HepG2 (cell line): ENCODE results near the gene ATG13. TPM values are rescaled to one million over a fixed set of nuclear protein-coding genes. Genes with fewer than 3 reads are reported as not detected.

ENCODE experiments used
- ATAC-seq: fragments of 200-7000 bp; cut with Tn5 transposase; 3 replicates; pipeline ENCODE4 v1.9.1; 2020; ENCODE audit warnings: mild to moderate bottlenecking, moderate library complexity
- BruUV-seq: library from RNA; stranded (reverse); fragments of 400-500 nt; replicated peaks from 2 replicates; lab custom pipeline; 2021; lab: Mats Ljungman, UMichigan
- CTCF ChIA-PET: fragments of 300-600 bp; formaldehyde crosslinking; extraction: SDS; loops from one replicate; lab custom pipeline; 2021; ENCODE audit warnings: low total read pairs, inconsistent platforms, low intra/inter-chr PET ratio; lab: Yijun Ruan, JAX
- POLR2A ChIA-PET: fragments of 350-600 bp; sonication (Branson Sonifier 250); formaldehyde crosslinking; loops from one replicate; lab custom pipeline; 2020; ENCODE audit warnings: antibody characterized with exemption, inconsistent platforms; lab: Yijun Ruan, JAX
- DNase-seq: peaks from one replicate; pipeline ENCODE4 v3.0.0-alpha.2; 2015; ENCODE audit warnings: low spot score
- FAIRE-seq: peaks from 3 replicates; lab custom pipeline; 2011; peaks lifted over from hg19 to GRCh38; lab: Jason Lieb, UNC
- H2AFZ ChIP-seq: one replicate; pipeline ENCODE4 v1.6.1; 2011; ENCODE audit warnings: low read length, inconsistent platforms
- H3K27ac ChIP-seq: fragments of 300-600 bp; 3 replicates; pipeline ENCODE4 v1.8.0; 2011; ENCODE audit warnings: mixed run types, mild to moderate bottlenecking, mixed read lengths, low read length, inconsistent platforms; ENCODE audit not compliant: insufficient read depth; ENCODE audit errors: extremely low read length
- H3K27me3 ChIP-seq, 2 experiments: fragments of 200-600 bp in 1 of 2; 2 replicates in 1 of 2; 3 replicates in 1 of 2; pipeline versions ENCODE4 v1.6.0 to v1.8.0; 2011; ENCODE audit warnings: low read length in 2 of 2, mild to moderate bottlenecking in 2 of 2, moderate library complexity in 2 of 2, inconsistent platforms in 1 of 2; ENCODE audit not compliant: insufficient read depth in 2 of 2, control insufficient read depth in 1 of 2
- H3K36me3 ChIP-seq, 2 experiments: fragments of 200-600 bp in 1 of 2; replicated peaks in 1 of 2; 2 replicates in 1 of 2; 3 replicates in 1 of 2; pipeline versions ENCODE4 v1.5.1 to v1.8.0; 2011; ENCODE audit warnings: low read length in 2 of 2, inconsistent platforms in 1 of 2; ENCODE audit not compliant: insufficient read depth in 2 of 2, control insufficient read depth in 1 of 2
- H3K4me1 ChIP-seq: 2 replicates; pipeline ENCODE4 v1.5.1; 2012; ENCODE audit warnings: low read length, inconsistent platforms; ENCODE audit not compliant: insufficient read depth
- H3K4me2 ChIP-seq: 2 replicates; pipeline ENCODE4 v1.6.0; 2011; ENCODE audit warnings: low read depth, low read length, inconsistent platforms
- H3K4me3 ChIP-seq, 3 experiments: fragments of 200-600 bp in 1 of 3; sonication (generic), shearing (Covaris generic) in 1 of 3; replicated peaks in 1 of 3; 2 replicates each; pipeline ENCODE4 v1.5.1; 2011 to 2016; ENCODE audit warnings: low read length in 3 of 3, inconsistent platforms in 2 of 3, low read depth in 2 of 3, mild to moderate bottlenecking in 2 of 3, control low read depth in 1 of 3, mixed read lengths in 1 of 3; ENCODE audit not compliant: insufficient read depth in 1 of 3
- H3K79me2 ChIP-seq: one replicate; pipeline ENCODE4 v1.6.1; 2011; ENCODE audit warnings: low read length, inconsistent platforms; ENCODE audit not compliant: insufficient read depth
- H3K9ac ChIP-seq: 2 replicates; pipeline ENCODE4 v1.6.0; 2011; ENCODE audit warnings: mild to moderate bottlenecking, low read depth, low read length, inconsistent platforms; ENCODE audit not compliant: insufficient read depth
- H3K9me3 ChIP-seq: 2 replicates; pipeline ENCODE4 v1.5.1; 2012; ENCODE audit warnings: mild to moderate bottlenecking, low read length
- H4K20me1 ChIP-seq: 2 replicates; pipeline ENCODE4 v1.6.0; 2011; ENCODE audit warnings: inconsistent platforms, mild to moderate bottlenecking, low read length, moderate library complexity; ENCODE audit not compliant: insufficient read depth
- CHCHD3 ChIP-seq: sonication (generic); formaldehyde crosslinking; IDR thresholded peaks from 2 replicates; pipeline ENCODE4 v1.8.0; 2022; ENCODE audit warnings: mild to moderate bottlenecking, missing genetic modification reagents, moderate library complexity
- EZH2 ChIP-seq: conservative IDR thresholded peaks from 2 replicates; pipeline ENCODE4 v1.6.1; 2012; ENCODE audit warnings: mild to moderate bottlenecking, low read depth, low read length, moderate library complexity
- KLF15 ChIP-seq: sonication (generic); formaldehyde crosslinking; IDR thresholded peaks from 2 replicates; pipeline ENCODE4 v1.8.1; 2023; ENCODE audit warnings: borderline replicate concordance, mild to moderate bottlenecking, inconsistent platforms, missing genetic modification reagents, mixed read lengths
- TAF1 ChIP-seq: sonication (generic); formaldehyde crosslinking; IDR thresholded peaks from 2 replicates; pipeline ENCODE4 v1.4.0; 2020; ENCODE audit warnings: missing genetic modification reagents
- ZKSCAN1 ChIP-seq: fragments of 150-350 bp; IDR thresholded peaks from 2 replicates; pipeline ENCODE4 v1.6.1; 2014; ENCODE audit warnings: low read length
- ZNF577 ChIP-seq: sonication (generic); formaldehyde crosslinking; IDR thresholded peaks from 2 replicates; pipeline ENCODE4 v1.4.0; 2020; ENCODE audit warnings: mild to moderate bottlenecking, low read depth, missing genetic modification reagents, borderline replicate concordance
- ZSCAN22 ChIP-seq: sonication (generic); formaldehyde crosslinking; IDR thresholded peaks from 2 replicates; pipeline ENCODE4 v1.4.0; 2020; ENCODE audit warnings: mild to moderate bottlenecking, missing genetic modification reagents
- WGBS: methylation state at CpG from one replicate; pipeline ENCODE4 v1.1.6; 2017; ENCODE audit warnings: low lambda C conversion rate; 5-methylcytosine and 5-hydroxymethylcytosine counted together
- in situ Hi-C: cut with HindIII; loops from 2 replicates; pipeline ENCODE4 v1.10.0; 2017; ENCODE audit warnings: low pct_unique_long_range_greater_than_20kb; ENCODE audit not compliant: extremely low pct_ligation_motif_present
- intact Hi-C: fragments of 100-400 bp; cut with micrococcal nuclease; formaldehyde crosslinking; loops from one replicate; pipeline ENCODE4 v1.10.0; 2022; ENCODE audit not compliant: unreplicated experiment
- polyA plus RNA-seq, 8 experiments: library from polyadenylated mRNA; depleted of rRNA in 3 of 8; stranded (reverse) in 7 of 8; unstranded in 1 of 8; fragments of >200 nt; fragmentation: Illumina TruSeq in 4 of 8; extraction: Trizol in 4 of 8; gene quantifications; 2 replicates each; pipeline versions ENCODE4 v1.2.1 to v1.2.3, GENCODE V29; 2011 to 2016; ENCODE audit warnings: low read depth in 4 of 8, missing spikeins in 1 of 8, mixed read lengths in 1 of 8; ENCODE audit not compliant: insufficient read depth in 1 of 8
- total RNA-seq, 5 experiments: library from RNA; depleted of rRNA; stranded (reverse); fragments of >200 nt; fragmentation: Illumina TruSeq; extraction: Trizol; gene quantifications; 2 replicates each; pipeline ENCODE4 v1.2.3, GENCODE V29; 2016; ENCODE audit warnings: low read depth in 1 of 5
- TF ChIP-seq, protein P1 (sequence below): IDR thresholded peaks from 2 replicates; pipeline ENCODE4 v1.6.1; 2016; ENCODE audit warnings: low read depth
- TF ChIP-seq, protein P2 (sequence below): sonication (generic); formaldehyde crosslinking; IDR thresholded peaks from 2 replicates; pipeline ENCODE4 v1.5.1; 2020; ENCODE audit warnings: mild to moderate bottlenecking, missing genetic modification reagents, borderline replicate concordance

The ATG13 gene
- total and polyA plus RNA-seq, 2 of the 13 experiments (the other 11 are each of a cell fraction or from before 2014, with no cell fraction given): 55.0 to 77.3 TPM

DNA sequence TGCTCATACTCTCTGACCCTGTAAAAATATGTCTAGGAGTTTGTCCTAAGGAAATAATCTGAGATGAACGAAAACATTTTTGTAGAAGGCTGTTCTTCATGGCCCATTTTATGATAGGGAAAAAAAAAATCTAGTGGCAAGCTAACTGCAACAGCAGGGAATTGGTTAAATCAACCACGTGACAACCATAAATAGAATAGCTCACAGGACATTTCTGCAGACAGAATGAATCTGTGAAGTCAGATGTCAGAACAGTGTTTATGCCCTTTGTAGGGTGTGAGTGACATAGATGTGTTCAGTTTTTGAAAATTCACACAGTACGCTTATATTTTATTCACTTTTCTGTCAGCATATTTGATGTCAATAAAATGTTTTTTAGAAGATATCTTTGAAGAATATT, 67.0 kb downstream of the ATG13 start:
- Histone ChIP-seq H3K27ac (no peak overlapping the region), H3K4me3 (no peak overlapping the region), H3K4me2 (no peak overlapping the region), H3K79me2 (no peaks in the 10 kb centered on the region), H3K9ac (no peak overlapping the region), H3K4me1 (no peaks in the 10 kb centered on the region), H2AFZ (no peak overlapping the region), H3K27me3 (no peaks in the 10 kb centered on the region), H3K9me3 (no peaks in the 10 kb centered on the region), H4K20me1 (no peaks in the 10 kb centered on the region), H3K36me3 (peaks cover 20 to 52% of the 10 kb centered on the region in 2 experiments)
- TSS peak; percentile 30 for BruUV-seq
- POLR2A ChIA-PET: interaction anchor here (1.5 kb wide), 1 partner anchor 36 kb away, joined by 3 read pairs; no protein-coding TSS in a partner anchor
- no peak for DNase-seq
- FAIRE-seq: no peak
- no peak for TF ChIP-seq KLF15 (CRISPR knock-in tag)
- CTCF ChIA-PET: no interaction called here
- intact Hi-C loops (no loop called here), in situ Hi-C loops (no loop called here)
- ATAC-seq: no peak
- WGBS: 96% methylated on average over 3 of the region's 3 CpGs

GRCh38 chr11:46686886-46687795, 69.8 kb downstream of the ATG13 start:
- no peaks in the 10 kb centered on the region for H4K20me1 ChIP-seq
- 98% methylated on average over 15 of the region's 15 CpGs for WGBS
- H3K27ac ChIP-seq: no peak overlapping the region
- FAIRE-seq (no peak), ATAC-seq (no peak), DNase-seq (no peak)
- POLR2A ChIA-PET: interaction anchor here (1.1 to 1.7 kb wide), 3 partner anchors 9 to 57 kb away, joined by 3 to 9 read pairs (median 3); partner anchors contain the start of gene F2
- H3K9ac ChIP-seq: no peak overlapping the region
- H3K79me2 ChIP-seq: no peaks in the 10 kb centered on the region
- H2AFZ ChIP-seq: no peak overlapping the region
- H3K4me2 ChIP-seq: no peak overlapping the region
- H3K4me3 ChIP-seq: no peak overlapping the region
- CTCF ChIA-PET: no interaction called here
- H3K36me3 ChIP-seq: peaks cover 10 to 29% of the 10 kb centered on the region in 2 experiments
- H3K27me3 ChIP-seq: no peaks in the 10 kb centered on the region
- BruUV-seq: TSS peak; percentile 38
- intact Hi-C loops: no loop called here
- no peaks in the 10 kb centered on the region for H3K9me3 ChIP-seq
- H3K4me1 ChIP-seq: peaks cover 19% of the 10 kb centered on the region
- in situ Hi-C loops: no loop called here
- no peak for TF ChIP-seq ZSCAN22 (CRISPR knock-in tag)
- TF ChIP-seq, protein P1, sequence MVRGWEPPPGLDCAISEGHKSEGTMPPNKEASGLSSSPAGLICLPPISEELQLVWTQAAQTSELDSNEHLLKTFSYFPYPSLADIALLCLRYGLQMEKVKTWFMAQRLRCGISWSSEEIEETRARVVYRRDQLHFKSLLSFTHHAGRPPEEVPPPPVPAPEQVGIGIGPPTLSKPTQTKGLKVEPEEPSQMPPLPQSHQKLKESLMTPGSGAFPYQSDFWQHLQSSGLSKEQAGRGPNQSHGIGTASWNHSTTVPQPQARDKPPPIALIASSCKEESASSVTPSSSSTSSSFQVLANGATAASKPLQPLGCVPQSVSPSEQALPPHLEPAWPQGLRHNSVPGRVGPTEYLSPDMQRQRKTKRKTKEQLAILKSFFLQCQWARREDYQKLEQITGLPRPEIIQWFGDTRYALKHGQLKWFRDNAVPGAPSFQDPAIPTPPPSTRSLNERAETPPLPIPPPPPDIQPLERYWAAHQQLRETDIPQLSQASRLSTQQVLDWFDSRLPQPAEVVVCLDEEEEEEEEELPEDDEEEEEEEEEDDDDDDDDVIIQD: no peak
- no peak for TF ChIP-seq EZH2
- TF ChIP-seq ZNF577 (CRISPR knock-in tag): no peak
- TF ChIP-seq CHCHD3 (CRISPR knock-in tag): no peak
- TF ChIP-seq ZKSCAN1: no peak
- TF ChIP-seq, protein P2, sequence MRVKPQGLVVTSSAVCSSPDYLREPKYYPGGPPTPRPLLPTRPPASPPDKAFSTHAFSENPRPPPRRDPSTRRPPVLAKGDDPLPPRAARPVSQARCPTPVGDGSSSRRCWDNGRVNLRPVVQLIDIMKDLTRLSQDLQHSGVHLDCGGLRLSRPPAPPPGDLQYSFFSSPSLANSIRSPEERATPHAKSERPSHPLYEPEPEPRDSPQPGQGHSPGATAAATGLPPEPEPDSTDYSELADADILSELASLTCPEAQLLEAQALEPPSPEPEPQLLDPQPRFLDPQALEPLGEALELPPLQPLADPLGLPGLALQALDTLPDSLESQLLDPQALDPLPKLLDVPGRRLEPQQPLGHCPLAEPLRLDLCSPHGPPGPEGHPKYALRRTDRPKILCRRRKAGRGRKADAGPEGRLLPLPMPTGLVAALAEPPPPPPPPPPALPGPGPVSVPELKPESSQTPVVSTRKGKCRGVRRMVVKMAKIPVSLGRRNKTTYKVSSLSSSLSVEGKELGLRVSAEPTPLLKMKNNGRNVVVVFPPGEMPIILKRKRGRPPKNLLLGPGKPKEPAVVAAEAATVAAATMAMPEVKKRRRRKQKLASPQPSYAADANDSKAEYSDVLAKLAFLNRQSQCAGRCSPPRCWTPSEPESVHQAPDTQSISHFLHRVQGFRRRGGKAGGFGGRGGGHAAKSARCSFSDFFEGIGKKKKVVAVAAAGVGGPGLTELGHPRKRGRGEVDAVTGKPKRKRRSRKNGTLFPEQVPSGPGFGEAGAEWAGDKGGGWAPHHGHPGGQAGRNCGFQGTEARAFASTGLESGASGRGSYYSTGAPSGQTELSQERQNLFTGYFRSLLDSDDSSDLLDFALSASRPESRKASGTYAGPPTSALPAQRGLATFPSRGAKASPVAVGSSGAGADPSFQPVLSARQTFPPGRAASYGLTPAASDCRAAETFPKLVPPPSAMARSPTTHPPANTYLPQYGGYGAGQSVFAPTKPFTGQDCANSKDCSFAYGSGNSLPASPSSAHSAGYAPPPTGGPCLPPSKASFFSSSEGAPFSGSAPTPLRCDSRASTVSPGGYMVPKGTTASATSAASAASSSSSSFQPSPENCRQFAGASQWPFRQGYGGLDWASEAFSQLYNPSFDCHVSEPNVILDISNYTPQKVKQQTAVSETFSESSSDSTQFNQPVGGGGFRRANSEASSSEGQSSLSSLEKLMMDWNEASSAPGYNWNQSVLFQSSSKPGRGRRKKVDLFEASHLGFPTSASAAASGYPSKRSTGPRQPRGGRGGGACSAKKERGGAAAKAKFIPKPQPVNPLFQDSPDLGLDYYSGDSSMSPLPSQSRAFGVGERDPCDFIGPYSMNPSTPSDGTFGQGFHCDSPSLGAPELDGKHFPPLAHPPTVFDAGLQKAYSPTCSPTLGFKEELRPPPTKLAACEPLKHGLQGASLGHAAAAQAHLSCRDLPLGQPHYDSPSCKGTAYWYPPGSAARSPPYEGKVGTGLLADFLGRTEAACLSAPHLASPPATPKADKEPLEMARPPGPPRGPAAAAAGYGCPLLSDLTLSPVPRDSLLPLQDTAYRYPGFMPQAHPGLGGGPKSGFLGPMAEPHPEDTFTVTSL: no peak
- no peak for TF ChIP-seq TAF1
